ENCODE results near the gene NTM.

DNA sequence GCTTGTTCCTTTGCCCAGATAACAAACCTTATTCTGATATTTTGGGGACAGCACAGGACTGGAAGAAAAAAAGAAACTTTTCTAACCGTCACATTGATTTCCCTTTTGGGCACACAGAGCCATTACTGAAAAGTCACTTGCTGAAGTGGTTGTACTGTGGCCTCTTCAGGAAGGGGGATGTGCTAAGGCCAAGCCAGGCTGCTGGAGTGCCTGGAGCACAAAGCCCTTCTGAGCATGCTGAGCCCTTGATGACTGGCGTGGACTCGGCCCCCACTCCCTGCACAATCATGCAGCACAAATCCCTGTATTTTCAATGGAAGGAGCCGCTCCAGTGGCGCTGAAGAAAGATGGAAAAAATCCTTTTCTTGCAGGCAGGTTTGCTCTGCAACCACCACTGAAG is 164.2 kb downstream of the NTM start:
- TF ChIP-seq, protein P1, sequence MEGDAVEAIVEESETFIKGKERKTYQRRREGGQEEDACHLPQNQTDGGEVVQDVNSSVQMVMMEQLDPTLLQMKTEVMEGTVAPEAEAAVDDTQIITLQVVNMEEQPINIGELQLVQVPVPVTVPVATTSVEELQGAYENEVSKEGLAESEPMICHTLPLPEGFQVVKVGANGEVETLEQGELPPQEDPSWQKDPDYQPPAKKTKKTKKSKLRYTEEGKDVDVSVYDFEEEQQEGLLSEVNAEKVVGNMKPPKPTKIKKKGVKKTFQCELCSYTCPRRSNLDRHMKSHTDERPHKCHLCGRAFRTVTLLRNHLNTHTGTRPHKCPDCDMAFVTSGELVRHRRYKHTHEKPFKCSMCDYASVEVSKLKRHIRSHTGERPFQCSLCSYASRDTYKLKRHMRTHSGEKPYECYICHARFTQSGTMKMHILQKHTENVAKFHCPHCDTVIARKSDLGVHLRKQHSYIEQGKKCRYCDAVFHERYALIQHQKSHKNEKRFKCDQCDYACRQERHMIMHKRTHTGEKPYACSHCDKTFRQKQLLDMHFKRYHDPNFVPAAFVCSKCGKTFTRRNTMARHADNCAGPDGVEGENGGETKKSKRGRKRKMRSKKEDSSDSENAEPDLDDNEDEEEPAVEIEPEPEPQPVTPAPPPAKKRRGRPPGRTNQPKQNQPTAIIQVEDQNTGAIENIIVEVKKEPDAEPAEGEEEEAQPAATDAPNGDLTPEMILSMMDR (IDR thresholded peaks at IDR 0.05) = no peak
- TF ChIP-seq EP300 (IDR thresholded peaks at IDR 0.05) = no peak
- TF ChIP-seq POLR2A (IDR thresholded peaks at IDR 0.05) = no peak
